ENCODE data around the gene SMIM44.

- TF ChIP-seq POLR2A (IDR thresholded peaks at IDR 0.05), result no peak
- TF ChIP-seq CTCF (IDR thresholded peaks at IDR 0.05 in 8 of 11, conservative IDR thresholded peaks at IDR 0.05 in 3 of 11), result no peak
These were observed 49.9 kb downstream of the SMIM44 start for GRCh38 chr19:3433313-3433712.
